ENCODE results near the gene PRDM1.

PRDM1 gene

GRCh38 chr6:106072501-106073090 is 13.5 kb upstream of the PRDM1 start:
- DNase-seq = no peak

GRCh38 chr6:106074146-106074545 is 12.0 kb upstream of the PRDM1 start:
- DNase-seq = no peak

GRCh38 chr6:106076139-106076538 is 10.0 kb upstream of the PRDM1 start:
- DNase-seq = no peak

- no peak for DNase-seq
Measured at GRCh38 chr6:106077170-106077569, 9.0 kb upstream of the PRDM1 start.

GRCh38 chr6:106077881-106078280 is 8.3 kb upstream of the PRDM1 start:
- no peak for DNase-seq

GRCh38 chr6:106079961-106080762 is 6.0 kb upstream of the PRDM1 start:
- no peak for DNase-seq

GRCh38 chr6:106080763-106081095 is 5.4 kb upstream of the PRDM1 start:
- no peak for DNase-seq

GRCh38 chr6:106081715-106082114 is 4.4 kb upstream of the PRDM1 start:
- DNase-seq = no peak

- no peak for DNase-seq
Measured at GRCh38 chr6:106082735-106083398, 3.3 kb upstream of the PRDM1 start.

GRCh38 chr6:106083618-106084017 is 2.5 kb upstream of the PRDM1 start:
- no peak for DNase-seq

GRCh38 chr6:106084106-106084988 is 1.8 kb upstream of the PRDM1 start:
- no peak for DNase-seq

- DNase-seq = no peak
Measured at GRCh38 chr6:106084989-106085691, 996 bp upstream of the PRDM1 start.

GRCh38 chr6:106085692-106085983 is 498 bp upstream of the PRDM1 start:
- DNase-seq = no peak

- no peak for DNase-seq
Measured at GRCh38 chr6:106086814-106087175, 659 bp downstream of the PRDM1 start.

- no peak for DNase-seq
Measured at GRCh38 chr6:106087548-106088325, 1.6 kb downstream of the PRDM1 start.

GRCh38 chr6:106090001-106090400 is 3.9 kb downstream of the PRDM1 start:
- no peak for DNase-seq

- DNase-seq = no peak
Measured at GRCh38 chr6:106092279-106092678, 6.1 kb downstream of the PRDM1 start.

GRCh38 chr6:106094261-106094963 is 8.3 kb downstream of the PRDM1 start:
- no peak for DNase-seq

GRCh38 chr6:106094964-106095335 is 8.8 kb downstream of the PRDM1 start:
- no peak for DNase-seq

GRCh38 chr6:106097411-106098231 is 11.5 kb downstream of the PRDM1 start:
- DNase-seq = peak; percentile 79

All from activated effector memory CD4-positive, alpha-beta T cell treated with anti-CD3 and anti-CD28 coated beads, Interleukin-2, amount 50 U/mL, for 16 hours (primary cell).